Loucy (cell line): Measurements from ENCODE around the gene SUCLG2.

Experiments used
- H2AFZ ChIP-seq: fragments of 200-600 bp; sonication (generic); 2 replicates; pipeline ENCODE4 v1.6.0; 2016; ENCODE audit warnings: antibody characterized with exemption, mild to moderate bottlenecking, low read length, moderate library complexity
- H3F3A ChIP-seq: fragments of 200-600 bp; 2 replicates; pipeline ENCODE4 v1.6.0; 2016; ENCODE audit warnings: antibody characterized with exemption, low read depth, mild to moderate bottlenecking
- H3K27me3 ChIP-seq: fragments of 200-600 bp; sonication (generic); 2 replicates; pipeline ENCODE4 v1.6.1; 2014; ENCODE audit warnings: low read length, mild to moderate bottlenecking; ENCODE audit not compliant: insufficient read depth, poor library complexity, severe bottlenecking
- H3K36me3 ChIP-seq: fragments of 200-600 bp; sonication (generic); 2 replicates; pipeline ENCODE4 v1.6.1; 2016; ENCODE audit warnings: low read length; ENCODE audit not compliant: insufficient read depth
- H3K4me1 ChIP-seq: fragments of 200-600 bp; sonication (generic); 2 replicates; pipeline ENCODE4 v1.5.1; 2014; ENCODE audit warnings: low read length, mild to moderate bottlenecking; ENCODE audit not compliant: insufficient read depth, poor library complexity, severe bottlenecking
- H3K4me2 ChIP-seq: fragments of 200-600 bp; sonication (generic); 2 replicates; pipeline ENCODE4 v1.6.0; 2014; ENCODE audit warnings: antibody characterized with exemption, low read length, low read depth, mild to moderate bottlenecking; ENCODE audit not compliant: poor library complexity, severe bottlenecking
- H3K4me3 ChIP-seq: fragments of 200-600 bp; sonication (generic); 2 replicates; pipeline ENCODE4 v1.5.1; 2014; ENCODE audit warnings: low read length, mild to moderate bottlenecking, mixed read lengths; ENCODE audit not compliant: poor library complexity, severe bottlenecking
- H3K79me2 ChIP-seq: fragments of 200-600 bp; sonication (generic); 2 replicates; pipeline ENCODE4 v1.6.1; 2014; ENCODE audit warnings: low read length; ENCODE audit not compliant: insufficient read depth
- H3K9ac ChIP-seq: fragments of 200-600 bp; sonication (generic); 2 replicates; pipeline ENCODE4 v1.6.0; 2014; ENCODE audit warnings: mild to moderate bottlenecking, low read depth, low read length, moderate library complexity; ENCODE audit not compliant: poor library complexity, severe bottlenecking
- H3K9me2 ChIP-seq: fragments of 200-600 bp; sonication (generic); replicated peaks from 2 replicates; pipeline ENCODE4 v1.6.1; 2016; ENCODE audit warnings: low read depth, low read length, mixed read lengths
- H3K9me3 ChIP-seq: fragments of 200-600 bp; sonication (generic); 2 replicates; pipeline ENCODE4 v1.6.1; 2014; ENCODE audit warnings: mild to moderate bottlenecking, antibody characterized with exemption, low read length, low read depth; ENCODE audit not compliant: insufficient read depth
- H4K20me1 ChIP-seq: fragments of 200-600 bp; sonication (generic); 2 replicates; pipeline ENCODE4 v1.6.0; 2014; ENCODE audit warnings: antibody characterized with exemption, low read length, mild to moderate bottlenecking; ENCODE audit not compliant: insufficient read depth, poor library complexity, severe bottlenecking
- EZH2phosphoT487 ChIP-seq: fragments of 200-600 bp; IDR thresholded peaks from 2 replicates; pipeline ENCODE4 v1.6.1; 2018; ENCODE audit warnings: antibody characterized with exemption, mild to moderate bottlenecking, moderate library complexity, borderline replicate concordance
- TF ChIP-seq, protein P1 (sequence below): fragments of 200-600 bp; sonication (generic); conservative IDR thresholded peaks from 2 replicates; pipeline ENCODE4 v1.5.1; 2014; ENCODE audit warnings: mild to moderate bottlenecking, antibody characterized with exemption, low read length

The SUCLG2 gene

DNA sequence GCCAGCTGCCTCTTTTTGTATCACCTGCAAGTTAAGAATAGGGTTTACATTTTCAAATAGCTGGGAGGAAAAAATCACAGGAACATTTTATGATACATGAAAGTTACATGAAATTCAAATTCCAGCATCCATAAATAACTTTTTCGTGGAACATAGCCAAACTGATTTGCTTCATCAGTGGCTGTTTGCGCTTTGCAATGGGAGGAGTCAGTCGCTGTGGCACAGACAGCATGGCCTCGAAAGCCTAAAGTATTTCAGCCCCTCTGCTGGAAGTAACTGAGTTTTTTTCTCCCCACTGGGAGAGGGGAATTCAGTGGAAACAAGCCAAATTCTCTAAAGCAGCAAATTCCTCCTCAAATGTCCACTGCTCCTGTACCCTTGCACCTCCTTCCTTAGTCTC, 271.9 kb downstream of the SUCLG2 start:
- H2AFZ ChIP-seq, result no peak overlapping the region
- no peaks in the 10 kb centered on the region for H4K20me1 ChIP-seq
- no peaks in the 10 kb centered on the region for H3K4me1 ChIP-seq
- no peaks in the 10 kb centered on the region for H3K36me3 ChIP-seq
- no peak overlapping the region for H3K4me3 ChIP-seq
- no peaks in the 10 kb centered on the region for H3K9me3 ChIP-seq
- H3K9me2 ChIP-seq, result no peaks in the 10 kb centered on the region
- no peaks in the 10 kb centered on the region for H3K79me2 ChIP-seq
- no peaks in the 10 kb centered on the region for H3K27me3 ChIP-seq
- no peak overlapping the region for H3K9ac ChIP-seq
- no peak overlapping the region for H3K4me2 ChIP-seq
- H3F3A ChIP-seq, result no peaks in the 10 kb centered on the region
- TF ChIP-seq, protein P1, sequence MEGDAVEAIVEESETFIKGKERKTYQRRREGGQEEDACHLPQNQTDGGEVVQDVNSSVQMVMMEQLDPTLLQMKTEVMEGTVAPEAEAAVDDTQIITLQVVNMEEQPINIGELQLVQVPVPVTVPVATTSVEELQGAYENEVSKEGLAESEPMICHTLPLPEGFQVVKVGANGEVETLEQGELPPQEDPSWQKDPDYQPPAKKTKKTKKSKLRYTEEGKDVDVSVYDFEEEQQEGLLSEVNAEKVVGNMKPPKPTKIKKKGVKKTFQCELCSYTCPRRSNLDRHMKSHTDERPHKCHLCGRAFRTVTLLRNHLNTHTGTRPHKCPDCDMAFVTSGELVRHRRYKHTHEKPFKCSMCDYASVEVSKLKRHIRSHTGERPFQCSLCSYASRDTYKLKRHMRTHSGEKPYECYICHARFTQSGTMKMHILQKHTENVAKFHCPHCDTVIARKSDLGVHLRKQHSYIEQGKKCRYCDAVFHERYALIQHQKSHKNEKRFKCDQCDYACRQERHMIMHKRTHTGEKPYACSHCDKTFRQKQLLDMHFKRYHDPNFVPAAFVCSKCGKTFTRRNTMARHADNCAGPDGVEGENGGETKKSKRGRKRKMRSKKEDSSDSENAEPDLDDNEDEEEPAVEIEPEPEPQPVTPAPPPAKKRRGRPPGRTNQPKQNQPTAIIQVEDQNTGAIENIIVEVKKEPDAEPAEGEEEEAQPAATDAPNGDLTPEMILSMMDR, result no peak
- TF ChIP-seq EZH2phosphoT487, result no peak

DNA sequence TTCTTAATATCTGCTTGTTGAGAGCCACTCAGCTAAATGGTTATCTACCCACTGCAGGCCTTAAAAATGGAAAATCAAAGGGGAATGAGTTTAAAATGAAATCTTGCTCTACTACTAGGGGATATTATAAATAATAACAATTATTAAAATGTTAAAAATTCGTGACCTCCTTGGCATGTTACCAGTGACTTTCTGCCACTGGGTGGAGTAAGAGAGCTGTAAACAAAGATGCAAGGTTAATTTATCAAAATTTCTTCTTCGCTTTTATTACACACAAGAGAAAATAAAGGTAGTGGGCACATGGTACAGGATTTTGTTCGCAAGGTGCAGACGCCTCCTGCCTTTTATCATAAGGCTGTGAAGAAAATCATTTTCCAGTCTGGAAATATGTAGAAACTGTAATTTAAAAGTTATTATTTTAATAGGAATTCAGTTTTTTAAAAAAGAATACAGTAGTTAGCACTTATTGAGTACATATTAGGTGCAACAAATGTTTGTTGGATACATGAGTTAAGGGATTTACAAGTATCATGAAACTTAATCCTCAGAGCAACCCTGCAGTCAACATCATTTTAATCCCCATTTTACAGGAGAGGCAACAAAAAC, 272.6 kb downstream of the SUCLG2 start:
- Histone ChIP-seq H2AFZ (no peak overlapping the region), H3K4me2 (no peak overlapping the region), H3K9me3 (no peaks in the 10 kb centered on the region), H3F3A (no peaks in the 10 kb centered on the region), H3K4me1 (no peaks in the 10 kb centered on the region), H3K9me2 (no peaks in the 10 kb centered on the region), H3K9ac (no peak overlapping the region), H3K27me3 (no peaks in the 10 kb centered on the region), H3K79me2 (no peaks in the 10 kb centered on the region), H3K4me3 (no peak overlapping the region), H3K36me3 (no peaks in the 10 kb centered on the region), H4K20me1 (no peaks in the 10 kb centered on the region)
- TF ChIP-seq, protein P1, result peak; percentile 74
- no peak for TF ChIP-seq EZH2phosphoT487

DNA sequence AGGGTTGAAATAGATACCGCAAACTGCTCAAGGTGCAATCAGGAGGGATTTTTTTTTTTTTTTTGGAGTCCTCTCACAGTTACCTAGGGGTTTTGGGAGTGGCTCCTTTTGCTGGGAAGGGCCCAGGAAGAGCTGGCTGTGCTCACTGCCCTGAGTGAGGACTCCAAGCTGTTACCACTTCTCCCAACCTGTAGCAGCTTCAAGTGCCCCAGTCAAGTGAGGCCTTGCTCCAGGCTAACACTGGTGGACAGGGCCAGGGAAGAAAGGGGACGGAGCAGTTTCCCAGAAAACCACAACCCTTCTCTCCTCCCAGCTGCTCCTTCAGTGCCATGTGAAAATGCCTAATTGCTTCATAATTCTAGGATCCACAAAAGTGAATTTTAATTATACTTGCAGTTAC, 274.3 kb downstream of the SUCLG2 start:
- Histone ChIP-seq H3K4me2 (no peak overlapping the region), H3K36me3 (no peaks in the 10 kb centered on the region), H3K9me3 (no peaks in the 10 kb centered on the region)

More for the DNA sequence above, 274.3 kb downstream of the SUCLG2 start:
- Histone ChIP-seq H3K9me2 (no peaks in the 10 kb centered on the region), H3K9ac (no peak overlapping the region), H4K20me1 (no peaks in the 10 kb centered on the region), H3K27me3 (no peaks in the 10 kb centered on the region), H3F3A (no peaks in the 10 kb centered on the region), H3K4me3 (no peak overlapping the region), H2AFZ (no peak overlapping the region), H3K79me2 (no peaks in the 10 kb centered on the region), H3K4me1 (no peaks in the 10 kb centered on the region)
- TF ChIP-seq EZH2phosphoT487, result no peak
- TF ChIP-seq, protein P1, result no peak
